ELR (cell line): Measurements from ENCODE around the gene ROPN1B.
"Not testable (repeated sequence)": the region's sequence is repeated elsewhere in the genome, so short reads cannot be mapped to it uniquely, and the experiment has no call there.

Experiments used
- DNase-seq: peaks from one replicate; pipeline ENCODE4 v3.0.0-alpha.2; 2015; ENCODE audit warnings: low read depth

Gene ROPN1B

GRCh38 chr3:125968701-125969592 lies at the start of gene ROPN1B:
Gene ROPN1B, plus strand, starts transcription at chr3:125969178. Its CDS starts 2,877 bp downstream, at chr3:125972055.
- not testable (repeated sequence) for DNase-seq

- DNase-seq, result not testable (repeated sequence)
Observed at GRCh38 chr3:125920191-125920590, 48.8 kb upstream of the ROPN1B start.

GRCh38 chr3:125920751-125921279 lies 48.2 kb upstream of the ROPN1B start:
- DNase-seq, result not testable (repeated sequence)

- peak; percentile 57 for DNase-seq
Observed at GRCh38 chr3:125921712-125922111, 47.3 kb upstream of the ROPN1B start.

- peak; percentile 51 for DNase-seq
Observed at GRCh38 chr3:125923324-125924115, 45.5 kb upstream of the ROPN1B start.

GRCh38 chr3:125924276-125924675 lies 44.7 kb upstream of the ROPN1B start:
- DNase-seq, result not testable (repeated sequence)

- DNase-seq, result not testable (repeated sequence)
Observed at GRCh38 chr3:125925727-125926126, 43.3 kb upstream of the ROPN1B start.

GRCh38 chr3:125928771-125929545 lies 40.0 kb upstream of the ROPN1B start:
- peak; percentile 48 for DNase-seq

GRCh38 chr3:125929765-125930164 lies 39.2 kb upstream of the ROPN1B start:
- DNase-seq, result not testable (repeated sequence)

GRCh38 chr3:125931355-125931880 lies 37.6 kb upstream of the ROPN1B start:
- DNase-seq, result not testable (repeated sequence)

GRCh38 chr3:125933397-125934173 lies 35.4 kb upstream of the ROPN1B start:
- peak; percentile 40 for DNase-seq

GRCh38 chr3:125935252-125935874 lies 33.6 kb upstream of the ROPN1B start:
- DNase-seq, result not testable (repeated sequence)

- DNase-seq, result peak; percentile 39
Observed at GRCh38 chr3:125936210-125936815, 32.7 kb upstream of the ROPN1B start.

GRCh38 chr3:125936891-125937290 lies 32.1 kb upstream of the ROPN1B start:
- not testable (repeated sequence) for DNase-seq

- peak; percentile 53 for DNase-seq
Observed at GRCh38 chr3:125947806-125948205, 21.2 kb upstream of the ROPN1B start.

- DNase-seq, result peak; percentile 84
Observed at GRCh38 chr3:125948901-125949300, 20.1 kb upstream of the ROPN1B start.

GRCh38 chr3:125951176-125951575 lies 17.8 kb upstream of the ROPN1B start:
- DNase-seq, result peak; percentile 56

GRCh38 chr3:125957020-125957419 lies 12.0 kb upstream of the ROPN1B start:
- DNase-seq, result not testable (repeated sequence)

- DNase-seq, result no peak
Observed at GRCh38 chr3:125957674-125958510, 11.1 kb upstream of the ROPN1B start.
